Panc1 (cell line): ENCODE data around the gene FARP2. TPM values are rescaled to one million over a fixed set of nuclear protein-coding genes. Genes with fewer than 3 reads are reported as not detected.

Experiments used
- ATAC-seq: fragments of 200-7000 bp; cut with Tn5 transposase; 2 replicates; pipeline ENCODE4 v1.9.1; 2020; ENCODE audit warnings: mild to moderate bottlenecking, moderate library complexity
- BruUV-seq: library from RNA; stranded (reverse); fragments of 400-500 nt; replicated peaks from 2 replicates; lab custom pipeline; 2021; lab: Mats Ljungman, UMichigan
- CTCF ChIA-PET: fragments of 300-600 bp; sonication (Branson Sonifier 250); formaldehyde crosslinking; loops from one replicate; lab custom pipeline; 2022; ENCODE audit warnings: antibody characterized with exemption; lab: Charles Lee
- POLR2A ChIA-PET: fragments of 300-600 bp; sonication (Branson Sonifier 250); formaldehyde crosslinking; loops from one replicate; lab custom pipeline; 2022; ENCODE audit warnings: antibody characterized with exemption; lab: Charles Lee
- DNase-seq: peaks from one replicate; pipeline ENCODE4 v3.0.0-alpha.2; 2010; ENCODE audit warnings: low read depth, low spot score
- H3K27ac ChIP-seq: 2 replicates; pipeline ENCODE4 v1.5.1; 2011; ENCODE audit warnings: mild to moderate bottlenecking, low read length, inconsistent platforms
- H3K27me3 ChIP-seq: fragments of 200-500 bp; sonication (Bioruptor generic); 2 replicates; pipeline ENCODE4 v1.6.0; 2014; ENCODE audit warnings: low read length, inconsistent platforms; ENCODE audit not compliant: control insufficient read depth, insufficient read depth
- H3K36me3 ChIP-seq: fragments of 200-500 bp; sonication (Bioruptor generic); 2 replicates; pipeline ENCODE4 v1.5.1; 2014; ENCODE audit warnings: inconsistent platforms, mild to moderate bottlenecking, low read length, moderate library complexity; ENCODE audit not compliant: control insufficient read depth, insufficient read depth
- H3K4me1 ChIP-seq: 2 replicates; pipeline ENCODE4 v1.5.1; 2011; ENCODE audit warnings: inconsistent platforms, mild to moderate bottlenecking, low read length, moderate library complexity; ENCODE audit not compliant: control insufficient read depth, insufficient read depth
- H3K4me3 ChIP-seq, 2 experiments: 2 replicates each; pipeline ENCODE4 v1.5.1; 2011 to 2012; ENCODE audit warnings: low read depth in 2 of 2, low read length in 2 of 2, mild to moderate bottlenecking in 2 of 2, inconsistent platforms in 1 of 2, moderate library complexity in 1 of 2
- H3K9me3 ChIP-seq: fragments of 200-500 bp; sonication (Bioruptor generic); 2 replicates; pipeline ENCODE4 v1.5.1; 2014; ENCODE audit warnings: low read depth, mild to moderate bottlenecking, inconsistent platforms, low read length, moderate library complexity; ENCODE audit not compliant: control insufficient read depth, insufficient read depth
- POLR2AphosphoS5 ChIP-seq: IDR thresholded peaks from 2 replicates; pipeline ENCODE4 v1.6.1; 2012; ENCODE audit warnings: mild to moderate bottlenecking, low read depth, low read length, moderate library complexity
- SIN3A ChIP-seq: IDR thresholded peaks from 2 replicates; pipeline ENCODE4 v1.6.1; 2012; ENCODE audit warnings: low read depth, mild to moderate bottlenecking, low read length, moderate library complexity, borderline replicate concordance; ENCODE audit not compliant: insufficient read depth
- TCF7L2 ChIP-seq: IDR thresholded peaks from 2 replicates; pipeline ENCODE4 v1.6.1; 2011; ENCODE audit warnings: mild to moderate bottlenecking, low read depth, low read length, inconsistent platforms
- in situ Hi-C: cut with HindIII; loops from 2 replicates; pipeline ENCODE4 v1.10.0; 2016; ENCODE audit warnings: low sequenced_read_pairs, low pct_unique_long_range_greater_than_20kb
- intact Hi-C: fragments of 100-400 bp; cut with micrococcal nuclease; formaldehyde crosslinking; loops from one replicate; pipeline ENCODE4 v1.10.0; 2022; ENCODE audit not compliant: unreplicated experiment
- total RNA-seq: library from RNA; stranded (reverse); gene quantifications from one replicate; pipeline ENCODE4 v1.2.1, GENCODE V29; 2021; ENCODE audit not compliant: unreplicated experiment
- TF ChIP-seq, protein P1 (sequence below), 2 experiments: IDR thresholded peaks; 2 replicates each; pipeline ENCODE4 v1.6.1; 2011 to 2012; ENCODE audit warnings: low read depth in 2 of 2, control low read depth in 1 of 2, low read length in 1 of 2, mild to moderate bottlenecking in 1 of 2, moderate library complexity in 1 of 2; ENCODE audit not compliant: insufficient read depth in 1 of 2
- TF ChIP-seq, protein P2 (sequence below): fragments of 450-650 bp; IDR thresholded peaks from 2 replicates; pipeline ENCODE4 v1.5.1; 2017; ENCODE audit warnings: mild to moderate bottlenecking

The FARP2 gene
- total RNA-seq, 1 experiment from 2014 or later: 80.3 TPM

DNA sequence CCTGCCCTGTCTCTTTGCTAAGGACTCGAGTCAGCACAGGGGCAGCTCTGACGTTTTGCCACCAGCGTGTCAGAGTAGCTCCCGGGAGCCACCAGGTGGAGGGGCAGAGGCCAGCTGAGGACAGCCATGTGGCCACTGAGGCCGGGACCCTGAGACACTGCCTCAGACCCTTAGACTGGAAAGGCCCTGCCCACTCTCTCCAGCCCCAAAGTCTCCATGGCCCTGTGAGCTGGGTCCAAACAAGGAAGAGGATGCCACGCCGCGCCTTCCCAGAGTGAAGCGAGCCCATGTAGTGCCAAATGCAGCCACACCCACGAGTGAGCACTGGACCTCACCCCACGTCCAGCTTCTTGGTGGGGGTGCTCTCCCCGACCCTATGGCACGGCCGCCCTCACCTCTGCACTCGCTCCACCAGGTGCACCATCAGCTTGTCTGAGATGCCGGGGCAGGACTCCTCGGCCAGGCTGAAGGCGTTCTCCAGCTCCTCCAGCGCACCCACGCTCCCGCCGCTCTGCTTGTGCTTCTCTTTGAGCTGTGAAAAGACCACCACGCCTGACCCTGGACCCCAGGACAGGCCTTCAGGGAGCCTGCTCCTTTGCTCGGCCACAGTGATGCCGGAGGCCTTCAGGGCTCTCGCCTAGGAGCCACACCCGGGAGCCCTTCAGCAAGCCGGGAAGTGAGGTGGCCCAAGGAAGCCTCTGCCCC lies 140.1 kb downstream of the FARP2 start:
- CTCF ChIA-PET: no interaction called here
- ATAC-seq: no peak
- Histone ChIP-seq H3K27ac (no peak overlapping the region), H3K4me1 (no peaks in the 10 kb centered on the region), H3K9me3 (no peaks in the 10 kb centered on the region), H3K4me3 (no peak overlapping the region), H3K36me3 (no peaks in the 10 kb centered on the region), H3K27me3 (no peaks in the 10 kb centered on the region)
- BruUV-seq: no TSS peak
- in situ Hi-C loops (no loop called here), intact Hi-C loops (no loop called here)
- POLR2A ChIA-PET: no interaction called here
- TF ChIP-seq, protein P1, sequence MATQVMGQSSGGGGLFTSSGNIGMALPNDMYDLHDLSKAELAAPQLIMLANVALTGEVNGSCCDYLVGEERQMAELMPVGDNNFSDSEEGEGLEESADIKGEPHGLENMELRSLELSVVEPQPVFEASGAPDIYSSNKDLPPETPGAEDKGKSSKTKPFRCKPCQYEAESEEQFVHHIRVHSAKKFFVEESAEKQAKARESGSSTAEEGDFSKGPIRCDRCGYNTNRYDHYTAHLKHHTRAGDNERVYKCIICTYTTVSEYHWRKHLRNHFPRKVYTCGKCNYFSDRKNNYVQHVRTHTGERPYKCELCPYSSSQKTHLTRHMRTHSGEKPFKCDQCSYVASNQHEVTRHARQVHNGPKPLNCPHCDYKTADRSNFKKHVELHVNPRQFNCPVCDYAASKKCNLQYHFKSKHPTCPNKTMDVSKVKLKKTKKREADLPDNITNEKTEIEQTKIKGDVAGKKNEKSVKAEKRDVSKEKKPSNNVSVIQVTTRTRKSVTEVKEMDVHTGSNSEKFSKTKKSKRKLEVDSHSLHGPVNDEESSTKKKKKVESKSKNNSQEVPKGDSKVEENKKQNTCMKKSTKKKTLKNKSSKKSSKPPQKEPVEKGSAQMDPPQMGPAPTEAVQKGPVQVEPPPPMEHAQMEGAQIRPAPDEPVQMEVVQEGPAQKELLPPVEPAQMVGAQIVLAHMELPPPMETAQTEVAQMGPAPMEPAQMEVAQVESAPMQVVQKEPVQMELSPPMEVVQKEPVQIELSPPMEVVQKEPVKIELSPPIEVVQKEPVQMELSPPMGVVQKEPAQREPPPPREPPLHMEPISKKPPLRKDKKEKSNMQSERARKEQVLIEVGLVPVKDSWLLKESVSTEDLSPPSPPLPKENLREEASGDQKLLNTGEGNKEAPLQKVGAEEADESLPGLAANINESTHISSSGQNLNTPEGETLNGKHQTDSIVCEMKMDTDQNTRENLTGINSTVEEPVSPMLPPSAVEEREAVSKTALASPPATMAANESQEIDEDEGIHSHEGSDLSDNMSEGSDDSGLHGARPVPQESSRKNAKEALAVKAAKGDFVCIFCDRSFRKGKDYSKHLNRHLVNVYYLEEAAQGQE (IDR thresholded peaks at IDR 0.05; ENCODE audit: insufficient read depth in 1 of 2, low read depth in 2 of 2, low read length in 1 of 2): no peak
- TF ChIP-seq POLR2AphosphoS5 (no peak), SIN3A (no peak), TCF7L2 (no peak)
- TF ChIP-seq, protein P2, sequence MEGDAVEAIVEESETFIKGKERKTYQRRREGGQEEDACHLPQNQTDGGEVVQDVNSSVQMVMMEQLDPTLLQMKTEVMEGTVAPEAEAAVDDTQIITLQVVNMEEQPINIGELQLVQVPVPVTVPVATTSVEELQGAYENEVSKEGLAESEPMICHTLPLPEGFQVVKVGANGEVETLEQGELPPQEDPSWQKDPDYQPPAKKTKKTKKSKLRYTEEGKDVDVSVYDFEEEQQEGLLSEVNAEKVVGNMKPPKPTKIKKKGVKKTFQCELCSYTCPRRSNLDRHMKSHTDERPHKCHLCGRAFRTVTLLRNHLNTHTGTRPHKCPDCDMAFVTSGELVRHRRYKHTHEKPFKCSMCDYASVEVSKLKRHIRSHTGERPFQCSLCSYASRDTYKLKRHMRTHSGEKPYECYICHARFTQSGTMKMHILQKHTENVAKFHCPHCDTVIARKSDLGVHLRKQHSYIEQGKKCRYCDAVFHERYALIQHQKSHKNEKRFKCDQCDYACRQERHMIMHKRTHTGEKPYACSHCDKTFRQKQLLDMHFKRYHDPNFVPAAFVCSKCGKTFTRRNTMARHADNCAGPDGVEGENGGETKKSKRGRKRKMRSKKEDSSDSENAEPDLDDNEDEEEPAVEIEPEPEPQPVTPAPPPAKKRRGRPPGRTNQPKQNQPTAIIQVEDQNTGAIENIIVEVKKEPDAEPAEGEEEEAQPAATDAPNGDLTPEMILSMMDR: no peak
- DNase-seq: no peak

DNA sequence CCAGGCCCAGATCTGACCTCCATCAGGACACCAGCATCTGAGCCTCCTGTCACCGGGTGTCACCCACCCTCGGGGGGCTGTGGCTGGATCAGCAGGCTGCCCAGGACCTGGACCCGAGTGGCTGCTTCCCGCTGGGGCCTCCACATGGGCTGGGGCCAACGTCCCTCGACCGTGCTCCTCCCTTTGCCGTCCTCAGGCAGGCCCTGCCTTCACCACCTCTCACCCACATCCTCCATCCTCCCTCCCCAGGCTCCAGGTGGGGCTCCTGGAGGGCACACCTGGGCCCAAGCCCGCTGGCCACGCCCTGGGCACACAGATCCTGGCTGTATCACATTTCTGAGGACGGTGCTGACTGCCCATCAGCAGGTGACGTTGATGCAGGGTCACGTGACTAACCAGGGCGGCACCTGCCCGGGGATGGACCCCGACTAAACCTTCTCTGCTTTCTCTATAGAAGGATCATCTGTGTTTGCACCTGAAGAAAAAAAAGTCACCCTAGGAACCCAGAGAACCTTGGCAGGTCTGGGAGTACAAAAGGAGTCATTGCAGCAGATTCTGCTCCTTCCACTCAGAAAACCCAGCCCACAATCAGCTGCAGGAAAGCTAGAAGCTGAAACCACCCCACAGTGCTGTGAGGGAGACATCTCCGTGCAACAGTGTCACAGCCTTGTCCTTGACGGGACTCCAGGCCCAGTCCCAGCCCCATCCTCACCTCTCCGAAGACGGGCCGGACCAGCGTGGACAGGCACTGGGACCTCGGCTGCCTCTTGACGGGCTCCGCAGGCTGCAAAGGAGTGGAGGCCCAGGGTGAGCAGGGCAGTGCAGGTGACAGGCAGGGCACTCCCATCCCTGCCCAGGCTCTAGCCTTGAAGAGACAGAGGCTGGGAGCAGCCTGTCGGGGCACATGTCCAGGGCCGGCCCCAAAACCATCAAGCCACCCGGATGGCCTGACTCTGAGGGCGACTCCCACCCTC lies 141.1 kb downstream of the FARP2 start:
- Histone ChIP-seq H3K27me3 (no peaks in the 10 kb centered on the region), H3K4me1 (no peaks in the 10 kb centered on the region), H3K9me3 (no peaks in the 10 kb centered on the region), H3K27ac (no peak overlapping the region), H3K36me3 (no peaks in the 10 kb centered on the region), H3K4me3 (no peak overlapping the region)
- BruUV-seq: no TSS peak
- ChIA-PET POLR2A (no interaction called here), CTCF (no interaction called here)
- in situ Hi-C loops: no loop called here
- ATAC-seq: peak; percentile 39
- intact Hi-C loops: no loop called here
- TF ChIP-seq SIN3A: no peak
- TF ChIP-seq POLR2AphosphoS5: no peak
- TF ChIP-seq, protein P2: no peak
- TF ChIP-seq, protein P1 (IDR thresholded peaks at IDR 0.05; ENCODE audit: insufficient read depth in 1 of 2, low read depth in 2 of 2, low read length in 1 of 2): no peak
- no peak for TF ChIP-seq TCF7L2
- DNase-seq: no peak
